Kidney epithelial cell (primary cell): Measurements from ENCODE around the gene WFDC1. TPM values are rescaled to one million over a fixed set of nuclear protein-coding genes. Genes with fewer than 3 reads are reported as not detected.

ENCODE experiments used
- DNase-seq: peaks from one replicate; pipeline ENCODE4 v3.0.0-alpha.2; 2010; ENCODE audit warnings: low read depth
- H3K27me3 ChIP-seq: 2 replicates; pipeline ENCODE4 v1.6.0; 2011; ENCODE audit warnings: low read length; ENCODE audit not compliant: control insufficient read depth, insufficient read depth
- H3K36me3 ChIP-seq: 2 replicates; pipeline ENCODE4 v1.5.1; 2011; ENCODE audit warnings: low read length; ENCODE audit not compliant: control insufficient read depth, insufficient read depth
- H3K4me3 ChIP-seq: 2 replicates; pipeline ENCODE4 v1.5.1; 2011; ENCODE audit warnings: low read depth, mild to moderate bottlenecking, control low read depth, low read length
- CTCF ChIP-seq: IDR thresholded peaks from 2 replicates; pipeline ENCODE4 v1.5.1; 2011; ENCODE audit warnings: mild to moderate bottlenecking, moderate library complexity, low read length, control low read depth, inconsistent platforms; ENCODE audit not compliant: insufficient read depth, poor library complexity, severe bottlenecking
- total RNA-seq: library from RNA; depleted of rRNA; stranded (reverse); fragments of >200 nt; gene quantifications from 2 replicates; pipeline ENCODE4 v1.2.3, GENCODE V29; 2015

The WFDC1 gene
- total RNA-seq, 1 donor from 2014 or later = 0.29 TPM

GRCh38 chr16:84367297-84367680 lies 72.6 kb downstream of the WFDC1 start:
- Histone ChIP-seq H3K4me3 (no peak overlapping the region), H3K27me3 (peaks cover 45% of the 10 kb centered on the region), H3K36me3 (no peaks in the 10 kb centered on the region)
- TF ChIP-seq CTCF = no peak
- DNase-seq = no peak

GRCh38 chr16:84367750-84368307 lies 73.2 kb downstream of the WFDC1 start:
- no peak for TF ChIP-seq CTCF
- Histone ChIP-seq H3K4me3 (no peak overlapping the region), H3K36me3 (no peaks in the 10 kb centered on the region), H3K27me3 (peaks cover 44% of the 10 kb centered on the region)
- no peak for DNase-seq

- Histone ChIP-seq H3K4me3 (peak within 1 kb of the TSS; percentile 15), H3K27me3 (peaks cover 44% of the 10 kb centered on the region), H3K36me3 (no peaks in the 10 kb centered on the region)
- DNase-seq = no peak
- no peak for TF ChIP-seq CTCF
Measured at GRCh38 chr16:84368308-84368996, 73.8 kb downstream of the WFDC1 start, which contains the start of gene ATP2C2. ATP2C2 (plus strand) TSS chr16:84368538; CDS start chr16:84368616, 78 bp downstream.

- no peak for TF ChIP-seq CTCF
- H3K4me3 ChIP-seq = no peak overlapping the region
Measured at GRCh38 chr16:84369105-84369504, 74.4 kb downstream of the WFDC1 start.

GRCh38 chr16:84369938-84370627 lies 75.4 kb downstream of the WFDC1 start:
- DNase-seq = no peak
- no peaks in the 10 kb centered on the region for H3K36me3 ChIP-seq
- no peak overlapping the region for H3K4me3 ChIP-seq
- H3K27me3 ChIP-seq = peaks cover 44% of the 10 kb centered on the region
- TF ChIP-seq CTCF = no peak

More at GRCh38 chr16:84369105-84369504, 74.4 kb downstream of the WFDC1 start:
- H3K36me3 ChIP-seq = no peaks in the 10 kb centered on the region
- no peak for DNase-seq
- peaks cover 44% of the 10 kb centered on the region for H3K27me3 ChIP-seq
